ENCODE data around the gene ETS2. TPM values are rescaled to one million over a fixed set of nuclear protein-coding genes. Genes with fewer than 3 reads are reported as not detected.
"Not testable (repeated sequence)": the region's sequence is repeated elsewhere in the genome, so short reads cannot be mapped to it uniquely, and the experiment has no call there.

Gene ETS2
- total RNA-seq, 4 donors from 2014 or later = 72.6 to 147 (median 98.5) TPM

- H3K36me3 ChIP-seq = no peaks in the 10 kb centered on the region
- no peak overlapping the region for H3K27ac ChIP-seq
- H3K4me1 ChIP-seq = no peaks in the 10 kb centered on the region
- intact Hi-C loops (cut with DNase I; ENCODE audit: low total_unique reads) = no loop called here
- DNase-seq = no peak
- TF ChIP-seq POLR2A (IDR thresholded peaks at IDR 0.05) (no peak), CTCF (IDR thresholded peaks at IDR 0.05) (no peak)
- no peak overlapping the region for H3K4me3 ChIP-seq
- H3K9me3 ChIP-seq = no peaks in the 10 kb centered on the region
- H3K27me3 ChIP-seq = no peaks in the 10 kb centered on the region
Observed at GRCh38 chr21:38843379-38843778, 37.6 kb downstream of the ETS2 start.

GRCh38 chr21:38843806-38844503 lies 38.2 kb downstream of the ETS2 start:
- Histone ChIP-seq H3K27me3 (no peaks in the 10 kb centered on the region), H3K27ac (no peak overlapping the region), H3K4me1 (no peaks in the 10 kb centered on the region), H3K36me3 (no peaks in the 10 kb centered on the region), H3K4me3 (no peak overlapping the region), H3K9me3 (no peaks in the 10 kb centered on the region)
- no peak for DNase-seq
- TF ChIP-seq CTCF (IDR thresholded peaks at IDR 0.05) = no peak
- intact Hi-C loops (cut with DNase I; ENCODE audit: low total_unique reads) = no loop called here

- H3K27me3 ChIP-seq; H3K4me1 ChIP-seq; H3K9me3 ChIP-seq; H3K27ac ChIP-seq; intact Hi-C loops (cut with DNase I; ENCODE audit: low total_unique reads); H3K36me3 ChIP-seq; H3K4me3 ChIP-seq; DNase-seq: not testable (repeated sequence)
Observed at GRCh38 chr21:38845374-38845773, 39.6 kb downstream of the ETS2 start.

GRCh38 chr21:38847556-38847955 lies 41.8 kb downstream of the ETS2 start:
- intact Hi-C loops (cut with DNase I; ENCODE audit: low total_unique reads) = no loop called here
- no peak overlapping the region for H3K4me3 ChIP-seq
- no peaks in the 10 kb centered on the region for H3K4me1 ChIP-seq
- no peaks in the 10 kb centered on the region for H3K9me3 ChIP-seq
- DNase-seq = no peak
- H3K27ac ChIP-seq = no peak overlapping the region
- no peaks in the 10 kb centered on the region for H3K36me3 ChIP-seq
- H3K27me3 ChIP-seq = no peaks in the 10 kb centered on the region
- no peak for TF ChIP-seq CTCF (IDR thresholded peaks at IDR 0.05)
- no peak for TF ChIP-seq POLR2A (IDR thresholded peaks at IDR 0.05)

GRCh38 chr21:38848187-38848609 lies 42.5 kb downstream of the ETS2 start:
- H3K27ac ChIP-seq = no peak overlapping the region
- no peak overlapping the region for H3K4me3 ChIP-seq
- no peaks in the 10 kb centered on the region for H3K9me3 ChIP-seq
- H3K4me1 ChIP-seq = no peaks in the 10 kb centered on the region
- DNase-seq = peak in 1 of 2 donors; percentile 37
- no peaks in the 10 kb centered on the region for H3K27me3 ChIP-seq
- no peaks in the 10 kb centered on the region for H3K36me3 ChIP-seq
- TF ChIP-seq CTCF (IDR thresholded peaks at IDR 0.05) = no peak
- no peak for TF ChIP-seq POLR2A (IDR thresholded peaks at IDR 0.05)
- intact Hi-C loops (cut with DNase I; ENCODE audit: low total_unique reads) = no loop called here

- no peak for DNase-seq
- intact Hi-C loops (cut with DNase I; ENCODE audit: low total_unique reads) = no loop called here
- H3K9me3 ChIP-seq = no peaks in the 10 kb centered on the region
Observed at GRCh38 chr21:38849776-38850175, 44.0 kb downstream of the ETS2 start.

More at GRCh38 chr21:38849776-38850175, 44.0 kb downstream of the ETS2 start:
- no peak overlapping the region for H3K27ac ChIP-seq
- H3K4me1 ChIP-seq = no peaks in the 10 kb centered on the region
- TF ChIP-seq POLR2A (IDR thresholded peaks at IDR 0.05) (no peak), CTCF (IDR thresholded peaks at IDR 0.05) (no peak)
- H3K36me3 ChIP-seq = no peaks in the 10 kb centered on the region
- H3K27me3 ChIP-seq = no peaks in the 10 kb centered on the region
- H3K4me3 ChIP-seq = no peak overlapping the region
